Stimulated activated naive B cell treated with anti-CD40 and anti-IgM and Interleukin-4, amounts not matched to agents 10 μg/mL and 1 μg/mL and 100 μg/mL, for 72 hours (primary cell): ENCODE data around the gene BRCA1.
A peak's percentile ranks its signal among the peaks of the same experiment; 100 is the strongest.
"Not testable (repeated sequence)": the region's sequence is repeated elsewhere in the genome, so short reads cannot be mapped to it uniquely, and the experiment has no call there.

Experiments
- ATAC-seq, 2 donors: fragments of 150-1000 bp; cut with Tn5 transposase; replicated peaks; 2 replicates each; pipeline ENCODE4 v1.10.0; 2021; ENCODE audit warnings: moderate library complexity in 1 of 2
- DNase-seq: peaks from one replicate; pipeline ENCODE4 v3.0.0; 2021
- H3K27ac Mint-ChIP-seq: one replicate; pipeline ENCODE4 v1.8.0; 2022; ENCODE audit warnings: mild to moderate bottlenecking, mixed read lengths
- H3K27me3 Mint-ChIP-seq, 2 donors: one replicate each; pipeline ENCODE4 v1.8.0; 2022; ENCODE audit warnings: mixed read lengths in 2 of 2
- H3K36me3 Mint-ChIP-seq, 2 donors: one replicate each; pipeline ENCODE4 v1.8.0; 2022; ENCODE audit warnings: mixed read lengths in 2 of 2, mild to moderate bottlenecking in 1 of 2
- H3K4me1 Mint-ChIP-seq, 2 donors: one replicate each; pipeline ENCODE4 v1.8.0; 2022; ENCODE audit warnings: mixed read lengths in 2 of 2, mild to moderate bottlenecking in 1 of 2
- H3K4me3 Mint-ChIP-seq, 2 donors: one replicate each; pipeline ENCODE4 v1.8.0; 2022; ENCODE audit warnings: mild to moderate bottlenecking in 2 of 2, mixed read lengths in 2 of 2, moderate library complexity in 1 of 2
- H3K9me3 Mint-ChIP-seq, 2 donors: one replicate each; pipeline ENCODE4 v1.8.0; 2022; ENCODE audit warnings: mixed read lengths in 2 of 2, mild to moderate bottlenecking in 1 of 2

Gene BRCA1

GRCh38 chr17:43000894-43001293, 124.3 kb downstream of the BRCA1 start:
- H3K36me3 Mint-ChIP-seq, result peaks cover 40 to 54% of the 10 kb centered on the region in 2 donors
- peak overlapping the region in 1 of 2 donors; percentile 47 for H3K4me3 Mint-ChIP-seq
- not testable (repeated sequence) for H3K9me3 Mint-ChIP-seq, DNase-seq, H3K27me3 Mint-ChIP-seq, ATAC-seq
- H3K27ac Mint-ChIP-seq, result peak overlapping the region; percentile 73
- H3K4me1 Mint-ChIP-seq, result peaks cover 20 to 50% of the 10 kb centered on the region in 2 donors

GRCh38 chr17:42999003-42999525, 126.1 kb downstream of the BRCA1 start:
- peak overlapping the region; percentile 93 to 96 for H3K4me3 Mint-ChIP-seq
- peak overlapping the region; percentile 99 for H3K27ac Mint-ChIP-seq
- H3K4me1 Mint-ChIP-seq, result peaks cover 18 to 54% of the 10 kb centered on the region in 2 donors
- H3K36me3 Mint-ChIP-seq, result peaks cover 38 to 62% of the 10 kb centered on the region in 2 donors
- DNase-seq (no peak), ATAC-seq (no peak)
- no peaks in the 10 kb centered on the region for H3K9me3 Mint-ChIP-seq
- no peaks in the 10 kb centered on the region for H3K27me3 Mint-ChIP-seq

DNA sequence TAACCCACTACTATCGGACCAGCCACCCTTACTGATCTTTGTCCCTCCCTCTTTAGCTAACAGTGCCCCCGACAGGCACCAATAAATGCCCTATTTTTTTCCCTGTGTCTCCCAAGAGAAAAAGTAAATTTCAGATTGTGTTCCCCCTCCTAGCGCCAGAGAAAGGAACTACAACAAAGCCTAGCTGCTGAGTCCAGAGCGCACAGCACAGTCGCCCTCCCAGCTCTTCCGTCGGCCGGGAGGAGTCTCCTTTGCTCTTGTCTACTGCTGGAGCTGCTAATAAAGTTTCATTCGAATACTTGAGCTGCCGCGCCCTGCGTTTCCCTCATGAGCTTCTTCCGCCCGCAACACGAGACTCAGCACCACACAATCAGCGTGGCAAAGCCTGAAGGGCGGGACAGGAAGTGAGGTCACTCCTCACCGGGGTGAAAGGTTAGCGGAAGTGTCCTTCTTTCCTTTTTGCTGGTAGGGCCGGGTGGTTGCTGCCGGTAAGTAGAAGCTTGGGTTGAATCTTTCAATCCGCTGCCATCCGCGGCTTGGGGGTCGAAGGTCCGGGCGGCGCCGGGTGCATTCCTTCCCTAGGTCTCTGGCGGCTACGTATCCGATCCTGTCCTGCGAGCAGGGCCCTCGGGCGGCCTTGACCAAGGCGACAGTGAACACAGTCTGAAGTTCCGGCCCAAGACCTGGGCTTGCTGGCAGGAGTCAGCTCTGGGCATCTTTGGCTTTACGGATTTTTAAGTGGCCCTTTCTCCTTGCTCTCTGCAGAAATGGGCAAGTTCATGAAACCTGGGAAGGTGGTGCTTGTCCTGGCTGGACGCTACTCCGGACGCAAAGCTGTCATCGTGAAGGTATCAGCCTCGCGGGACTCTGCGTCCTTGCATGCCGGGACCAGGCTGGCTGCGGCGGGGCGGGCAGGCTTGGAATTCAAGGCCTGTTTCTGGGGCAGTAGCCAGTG, 126.9 kb downstream of the BRCA1 start, which contains the start of gene RPL27:
Gene RPL27, plus strand, starts transcription at position 436 of the 955 bp plus-strand sequence. Its CDS starts 332 bp downstream, at position 768.
- no peaks in the 10 kb centered on the region for H3K9me3 Mint-ChIP-seq
- H3K27ac Mint-ChIP-seq, result peak within 1 kb of the TSS; percentile 99
- peaks cover 35 to 56% of the 10 kb centered on the region in 2 donors for H3K36me3 Mint-ChIP-seq
- peak; percentile 96 for DNase-seq
- no peaks in the 10 kb centered on the region for H3K27me3 Mint-ChIP-seq
- H3K4me1 Mint-ChIP-seq, result peaks cover 14 to 46% of the 10 kb centered on the region in 2 donors
- ATAC-seq, result peak; percentile 97 to 98
- peak within 1 kb of the TSS; percentile 93 to 96 for H3K4me3 Mint-ChIP-seq

GRCh38 chr17:42997390-42997983, 127.7 kb downstream of the BRCA1 start:
- Mint-ChIP-seq H3K36me3 (peaks cover 31 to 55% of the 10 kb centered on the region in 2 donors), H3K27me3 (no peaks in the 10 kb centered on the region), H3K27ac (peak overlapping the region; percentile 99), H3K4me3 (peak overlapping the region; percentile 93 to 96), H3K9me3 (no peaks in the 10 kb centered on the region), H3K4me1 (peaks cover 15 to 41% of the 10 kb centered on the region in 2 donors)
- ATAC-seq (peak in 1 of 2 donors; percentile 0), DNase-seq (no peak)
